Activated naive CD8-positive, alpha-beta T cell treated with anti-CD3 and anti-CD28 coated beads for 36 hours (primary cell): ENCODE data around the gene RCE1. TPM values are rescaled to one million over a fixed set of nuclear protein-coding genes. Genes with fewer than 3 reads are reported as not detected.

Experiments
- DNase-seq: peaks from one replicate; pipeline ENCODE4 v3.0.0; 2021
- H3K27ac Mint-ChIP-seq: one replicate; pipeline ENCODE4 v1.8.0; 2022; ENCODE audit warnings: mild to moderate bottlenecking, moderate library complexity, mixed read lengths
- H3K27me3 Mint-ChIP-seq: one replicate; pipeline ENCODE4 v1.8.0; 2022; ENCODE audit warnings: mild to moderate bottlenecking, mixed read lengths
- H3K36me3 Mint-ChIP-seq: one replicate; pipeline ENCODE4 v1.8.0; 2021; ENCODE audit warnings: mild to moderate bottlenecking, mixed read lengths
- H3K4me1 Mint-ChIP-seq: one replicate; pipeline ENCODE4 v1.8.0; 2021; ENCODE audit warnings: mixed read lengths
- H3K4me3 Mint-ChIP-seq: one replicate; pipeline ENCODE4 v1.8.0; 2022; ENCODE audit warnings: mild to moderate bottlenecking, moderate library complexity, mixed read lengths
- H3K9me3 Mint-ChIP-seq: one replicate; pipeline ENCODE4 v1.8.0; 2022; ENCODE audit warnings: mixed read lengths
- total RNA-seq, 2 experiments: library from RNA; stranded (reverse); gene quantifications; one replicate each; pipeline ENCODE4 v1.2.3, GENCODE V29; 2021

Gene RCE1
- total RNA-seq, 2 experiments from 2014 or later: 26.8 to 31.1 TPM

DNA sequence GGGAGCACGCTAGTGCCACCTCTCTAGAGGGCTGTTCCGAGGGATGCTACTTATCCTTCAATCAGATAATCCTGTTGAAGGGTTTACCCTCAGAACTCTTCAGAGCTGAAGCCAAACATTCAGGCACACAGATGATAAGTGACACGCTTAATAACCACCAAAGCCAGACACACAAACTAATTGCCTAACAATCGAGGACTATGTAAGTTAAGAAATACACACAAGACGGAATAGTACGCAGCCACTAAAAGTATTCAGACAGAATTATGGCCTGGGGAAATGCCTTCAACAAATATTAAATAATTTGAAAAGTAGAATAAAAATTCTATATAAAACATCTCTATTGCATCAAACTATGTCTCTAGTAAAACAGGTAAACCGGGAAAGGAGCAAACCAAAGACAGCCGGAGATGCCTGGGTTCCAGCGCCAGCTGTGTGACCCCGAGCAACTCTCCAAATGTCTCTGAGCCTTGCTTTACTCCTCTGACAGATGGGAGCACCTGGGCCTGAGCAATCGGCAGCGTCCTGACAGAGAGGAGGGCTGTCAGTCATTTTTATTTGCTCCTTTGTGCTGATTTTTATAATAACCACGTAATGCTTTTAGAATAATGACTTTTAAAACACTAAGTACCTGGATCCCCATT, 25.0 kb downstream of the RCE1 start:
- no peaks in the 10 kb centered on the region for H3K27me3 Mint-ChIP-seq
- DNase-seq: no peak
- no peak overlapping the region for H3K4me3 Mint-ChIP-seq
- H3K36me3 Mint-ChIP-seq: no peaks in the 10 kb centered on the region
- peaks cover 8% of the 10 kb centered on the region for H3K4me1 Mint-ChIP-seq
- H3K9me3 Mint-ChIP-seq: no peaks in the 10 kb centered on the region
- no peak overlapping the region for H3K27ac Mint-ChIP-seq

DNA sequence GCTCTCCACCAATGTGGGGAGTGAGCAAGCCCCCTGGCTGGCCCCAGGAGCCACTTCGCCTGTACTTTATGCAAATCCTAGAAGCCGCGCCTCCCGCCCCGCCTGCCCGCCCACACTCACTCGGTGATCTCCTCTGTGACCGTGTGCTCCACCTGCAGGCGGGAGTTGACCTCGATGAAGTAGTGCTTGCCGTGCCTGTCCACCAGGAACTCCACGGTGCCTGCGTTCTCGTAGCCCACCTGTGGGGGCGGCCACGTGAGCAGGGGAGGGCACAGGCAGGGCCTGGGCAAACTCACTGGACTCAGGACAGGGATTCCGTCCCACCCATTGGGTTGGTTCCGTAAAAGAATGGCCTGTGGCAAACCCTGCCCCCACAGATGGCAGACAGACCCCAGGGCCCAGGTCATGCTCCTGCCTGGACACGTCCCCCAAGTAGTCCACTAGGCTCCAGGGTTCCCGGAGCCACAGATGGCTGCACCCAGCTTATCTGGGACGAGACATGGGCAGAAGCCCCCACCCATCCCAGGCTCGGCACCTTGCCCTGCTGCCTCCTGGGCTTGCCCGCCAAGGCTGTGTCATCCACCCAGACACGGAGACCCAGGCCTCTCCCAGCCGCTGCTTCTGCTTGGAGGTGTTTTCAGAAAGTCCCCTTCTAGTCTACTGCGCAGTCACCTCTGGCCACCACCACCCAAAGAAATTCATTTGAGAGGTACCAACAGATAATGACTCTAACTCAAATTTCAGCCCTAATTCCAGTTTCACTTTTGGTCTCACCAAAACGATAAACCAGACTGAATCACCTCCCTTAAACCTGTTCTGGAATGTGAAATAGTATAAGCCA, 25.7 kb downstream of the RCE1 start:
- H3K9me3 Mint-ChIP-seq: no peaks in the 10 kb centered on the region
- H3K4me1 Mint-ChIP-seq: peaks cover 8% of the 10 kb centered on the region
- H3K36me3 Mint-ChIP-seq: no peaks in the 10 kb centered on the region
- H3K27me3 Mint-ChIP-seq: no peaks in the 10 kb centered on the region
- peak; percentile 84 for DNase-seq
- peak overlapping the region; percentile 34 for H3K27ac Mint-ChIP-seq
- H3K4me3 Mint-ChIP-seq: no peak overlapping the region

DNA sequence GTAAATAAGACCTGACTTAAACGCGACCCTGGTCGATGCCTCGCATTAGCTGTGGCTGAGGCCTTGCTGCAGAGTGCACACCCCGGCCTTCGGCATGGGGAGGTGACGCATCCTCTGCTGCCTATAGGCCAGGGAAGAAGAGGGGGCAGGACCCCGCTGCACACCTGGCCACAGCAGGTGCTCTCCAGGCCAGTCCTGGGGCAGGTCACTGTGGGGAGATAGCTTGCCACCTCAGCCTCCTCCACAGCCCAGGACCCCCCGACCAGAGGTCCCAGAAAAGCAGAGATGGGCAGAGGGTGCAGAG, 26.3 kb downstream of the RCE1 start:
- Mint-ChIP-seq H3K36me3 (no peaks in the 10 kb centered on the region), H3K27me3 (no peaks in the 10 kb centered on the region), H3K4me3 (no peak overlapping the region), H3K27ac (no peak overlapping the region), H3K9me3 (no peaks in the 10 kb centered on the region), H3K4me1 (peaks cover 8% of the 10 kb centered on the region)
- DNase-seq: no peak

DNA sequence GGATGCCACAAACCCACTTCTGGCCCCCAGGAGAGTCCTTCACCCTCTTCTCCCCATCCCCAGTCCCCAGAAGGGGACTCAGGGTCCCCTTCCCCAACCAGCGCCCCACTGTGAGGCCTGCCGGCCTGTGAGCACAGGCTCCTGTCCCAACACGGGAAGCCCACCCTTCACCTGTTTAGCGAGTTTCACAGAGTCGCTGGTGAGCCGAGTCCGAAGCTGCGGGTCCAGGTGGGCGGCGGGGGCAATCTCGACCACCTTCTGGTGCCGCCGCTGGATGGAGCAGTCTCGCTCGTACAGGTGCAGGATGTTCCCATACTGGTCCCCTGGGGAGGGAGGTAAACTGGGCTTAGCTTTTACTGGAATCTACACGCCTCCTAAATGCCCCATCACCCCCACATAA, 26.9 kb downstream of the RCE1 start:
- no peak for DNase-seq
- Mint-ChIP-seq H3K9me3 (no peaks in the 10 kb centered on the region), H3K27ac (no peak overlapping the region), H3K4me1 (peaks cover 8% of the 10 kb centered on the region), H3K36me3 (no peaks in the 10 kb centered on the region), H3K27me3 (no peaks in the 10 kb centered on the region), H3K4me3 (no peak overlapping the region)

- no peaks in the 10 kb centered on the region for H3K9me3 Mint-ChIP-seq
- H3K27me3 Mint-ChIP-seq: no peaks in the 10 kb centered on the region
- no peaks in the 10 kb centered on the region for H3K36me3 Mint-ChIP-seq
- peaks cover 8% of the 10 kb centered on the region for H3K4me1 Mint-ChIP-seq
- no peak for DNase-seq
- no peak overlapping the region for H3K27ac Mint-ChIP-seq
- no peak overlapping the region for H3K4me3 Mint-ChIP-seq
Measured at GRCh38 chr11:66870616-66871520, 27.6 kb downstream of the RCE1 start.

DNA sequence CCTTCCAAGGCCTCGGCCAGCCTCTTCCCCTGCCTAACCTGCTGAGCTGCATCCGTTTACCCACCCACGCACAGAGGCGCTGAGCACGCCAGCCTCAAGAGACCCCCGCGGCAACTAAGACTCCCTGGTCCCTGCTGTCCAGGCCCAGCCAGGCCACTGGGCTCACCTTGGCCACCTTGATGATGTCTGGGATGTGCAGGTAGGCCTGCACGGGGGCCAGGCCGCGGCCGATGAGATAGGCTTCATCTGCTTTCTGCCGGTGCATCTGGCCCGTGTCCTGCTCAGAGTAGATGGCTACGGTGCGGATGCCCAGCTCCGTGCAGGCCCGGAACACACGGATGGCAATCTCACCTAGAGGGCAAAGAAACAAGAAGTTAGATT, 28.3 kb downstream of the RCE1 start:
- no peak for DNase-seq
- H3K4me1 Mint-ChIP-seq: peaks cover 8% of the 10 kb centered on the region
- H3K36me3 Mint-ChIP-seq: no peaks in the 10 kb centered on the region
- H3K9me3 Mint-ChIP-seq: no peaks in the 10 kb centered on the region
- no peaks in the 10 kb centered on the region for H3K27me3 Mint-ChIP-seq
- H3K27ac Mint-ChIP-seq: no peak overlapping the region
- no peak overlapping the region for H3K4me3 Mint-ChIP-seq

- Mint-ChIP-seq H3K9me3 (no peaks in the 10 kb centered on the region), H3K36me3 (no peaks in the 10 kb centered on the region), H3K27me3 (no peaks in the 10 kb centered on the region), H3K4me3 (no peak overlapping the region), H3K4me1 (peaks cover 4% of the 10 kb centered on the region), H3K27ac (no peak overlapping the region)
- DNase-seq: no peak
Measured at GRCh38 chr11:66874232-66874631, 31.0 kb downstream of the RCE1 start.

DNA sequence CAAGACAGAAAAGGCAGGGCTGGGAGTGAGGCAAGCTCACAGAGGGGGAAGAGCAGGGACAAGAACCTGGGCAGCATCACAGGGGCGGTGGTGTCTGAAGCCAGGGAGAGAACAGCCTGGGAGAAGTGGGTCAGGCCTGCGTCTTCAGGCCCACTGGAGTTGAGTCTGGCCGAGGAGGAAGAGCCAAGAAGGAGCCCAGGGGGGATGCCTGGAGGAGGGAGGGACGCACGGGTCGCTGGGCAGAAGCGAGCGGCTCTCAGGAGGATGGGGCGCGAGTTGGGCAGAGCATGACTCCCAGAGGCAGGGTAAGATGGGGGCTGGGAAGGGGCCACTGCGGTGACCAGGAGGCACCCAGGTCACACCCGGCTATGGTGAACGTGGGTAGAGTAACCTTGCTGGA, 32.1 kb downstream of the RCE1 start:
- Mint-ChIP-seq H3K27ac (no peak overlapping the region), H3K9me3 (no peaks in the 10 kb centered on the region), H3K27me3 (no peaks in the 10 kb centered on the region), H3K4me1 (peaks cover under 1% of the 10 kb centered on the region), H3K4me3 (no peak overlapping the region), H3K36me3 (no peaks in the 10 kb centered on the region)
- no peak for DNase-seq

GRCh38 chr11:66877588-66878385, 34.5 kb downstream of the RCE1 start:
- H3K4me3 Mint-ChIP-seq: no peak overlapping the region
- no peaks in the 10 kb centered on the region for H3K9me3 Mint-ChIP-seq
- peaks cover 4% of the 10 kb centered on the region for H3K27me3 Mint-ChIP-seq
- DNase-seq: no peak
- no peak overlapping the region for H3K27ac Mint-ChIP-seq
- no peaks in the 10 kb centered on the region for H3K36me3 Mint-ChIP-seq
- H3K4me1 Mint-ChIP-seq: peaks cover 9% of the 10 kb centered on the region

DNA sequence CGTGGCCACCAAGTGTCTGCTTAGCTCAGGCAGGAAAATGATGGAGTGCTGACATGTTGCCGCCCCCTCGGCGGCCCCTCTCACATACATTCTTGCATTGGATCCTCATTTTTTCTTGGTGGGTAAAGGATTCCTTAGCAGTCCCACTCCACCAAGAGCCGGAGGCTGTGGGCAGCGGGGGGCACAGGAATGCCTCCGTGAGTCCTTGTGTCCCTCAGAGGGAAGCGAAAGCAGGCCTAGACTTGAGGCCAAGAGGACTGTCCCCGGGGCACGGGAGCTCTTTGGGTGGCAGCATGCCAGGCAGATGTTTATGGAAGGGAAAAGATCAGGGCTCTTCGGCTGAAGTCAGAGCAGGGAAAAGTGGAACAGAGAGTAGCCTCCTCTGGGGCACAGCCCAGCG, 35.2 kb downstream of the RCE1 start:
- H3K36me3 Mint-ChIP-seq: no peaks in the 10 kb centered on the region
- H3K4me1 Mint-ChIP-seq: peaks cover 9% of the 10 kb centered on the region
- peaks cover 4% of the 10 kb centered on the region for H3K27me3 Mint-ChIP-seq
- no peak overlapping the region for H3K27ac Mint-ChIP-seq
- no peaks in the 10 kb centered on the region for H3K9me3 Mint-ChIP-seq
- no peak for DNase-seq
- H3K4me3 Mint-ChIP-seq: no peak overlapping the region

DNA sequence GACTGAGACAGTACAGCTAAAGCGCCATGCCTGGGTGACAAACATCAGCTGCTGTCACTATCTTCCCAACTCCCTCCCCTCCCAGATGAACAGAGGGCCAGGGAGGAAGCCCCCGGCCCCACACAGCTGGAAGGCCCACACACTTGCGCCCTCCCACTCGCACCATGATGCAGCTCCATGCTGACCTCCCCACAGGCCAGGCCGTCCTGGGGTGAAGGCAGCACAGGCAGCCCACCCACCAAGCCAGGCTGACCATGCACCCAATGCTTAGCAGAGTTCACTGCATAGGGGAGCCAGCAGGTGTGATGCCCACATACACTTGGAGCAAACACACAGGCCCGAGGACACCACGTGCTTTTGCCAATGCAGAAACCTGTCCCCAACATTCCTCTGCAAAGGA, 35.8 kb downstream of the RCE1 start:
- Mint-ChIP-seq H3K27me3 (peaks cover 4% of the 10 kb centered on the region), H3K36me3 (no peaks in the 10 kb centered on the region), H3K27ac (no peak overlapping the region), H3K4me3 (no peak overlapping the region), H3K4me1 (peaks cover 9% of the 10 kb centered on the region), H3K9me3 (no peaks in the 10 kb centered on the region)
- DNase-seq: no peak

DNA sequence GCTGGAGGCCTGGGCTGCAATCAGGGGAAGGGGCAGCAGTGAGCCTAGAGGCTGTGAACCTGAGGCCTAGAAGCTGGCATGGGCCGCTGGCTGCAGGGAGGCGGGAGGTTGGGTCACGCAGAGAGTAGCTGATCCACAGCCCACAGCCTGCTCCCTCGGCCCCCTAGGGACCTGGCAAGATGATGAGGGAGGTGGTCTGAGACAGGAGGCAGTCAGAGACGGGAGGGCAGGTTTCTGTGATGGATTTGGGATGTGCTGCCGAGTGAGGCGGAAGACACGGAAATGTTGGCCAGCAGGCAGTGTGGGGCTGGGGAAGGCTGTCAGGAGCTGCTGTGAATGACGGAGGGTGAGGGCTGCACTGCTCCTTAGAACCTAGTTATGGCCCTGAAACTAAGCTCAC, 36.3 kb downstream of the RCE1 start:
- H3K27ac Mint-ChIP-seq: no peak overlapping the region
- H3K4me1 Mint-ChIP-seq: peaks cover 9% of the 10 kb centered on the region
- no peak for DNase-seq
- H3K9me3 Mint-ChIP-seq: no peaks in the 10 kb centered on the region
- H3K27me3 Mint-ChIP-seq: peaks cover 4% of the 10 kb centered on the region
- H3K4me3 Mint-ChIP-seq: no peak overlapping the region
- H3K36me3 Mint-ChIP-seq: no peaks in the 10 kb centered on the region

DNA sequence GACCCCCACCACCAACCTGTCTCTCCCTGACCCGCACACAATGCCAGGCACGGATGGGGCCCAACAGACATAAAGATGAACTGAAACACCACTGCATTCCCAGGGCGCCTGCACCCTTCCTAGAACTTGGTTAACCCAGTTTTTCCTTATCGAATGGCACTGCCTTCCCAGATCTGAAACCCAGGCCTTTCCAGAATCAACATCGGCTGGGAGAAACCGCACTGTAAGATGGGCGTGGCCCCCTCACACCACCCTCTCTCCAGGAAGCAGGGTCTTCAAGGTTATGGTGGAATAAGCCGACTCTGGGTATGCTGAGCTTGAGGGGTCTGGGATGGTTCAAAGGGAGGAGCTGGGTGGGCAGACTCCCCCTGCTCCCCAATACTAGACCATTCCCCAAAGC, 36.8 kb downstream of the RCE1 start:
- Mint-ChIP-seq H3K27ac (no peak overlapping the region), H3K4me1 (peaks cover 9% of the 10 kb centered on the region), H3K4me3 (no peak overlapping the region), H3K9me3 (no peaks in the 10 kb centered on the region), H3K36me3 (no peaks in the 10 kb centered on the region), H3K27me3 (peaks cover 4% of the 10 kb centered on the region)
- DNase-seq: no peak

GRCh38 chr11:66880496-66881450, 37.5 kb downstream of the RCE1 start:
- Mint-ChIP-seq H3K36me3 (no peaks in the 10 kb centered on the region), H3K27me3 (peaks cover 4% of the 10 kb centered on the region), H3K4me1 (peaks cover 9% of the 10 kb centered on the region), H3K4me3 (no peak overlapping the region), H3K27ac (no peak overlapping the region), H3K9me3 (no peaks in the 10 kb centered on the region)
- no peak for DNase-seq
